Stimulated activated CD4-positive, alpha-beta T cell treated with anti-CD3 and anti-CD28 coated beads, Interleukin-15, amount 100 ng/mL, for 48 hours (primary cell): Measurements from ENCODE around the gene PSG4.
"Not testable (repeated sequence)": the region's sequence is repeated elsewhere in the genome, so short reads cannot be mapped to it uniquely, and the experiment has no call there.

Experiments used
- DNase-seq, 2 donors: peaks; one replicate each; pipeline ENCODE4 v3.0.0-alpha.2; 2020; ENCODE audit warnings: low read depth in 2 of 2

The PSG4 gene

DNA sequence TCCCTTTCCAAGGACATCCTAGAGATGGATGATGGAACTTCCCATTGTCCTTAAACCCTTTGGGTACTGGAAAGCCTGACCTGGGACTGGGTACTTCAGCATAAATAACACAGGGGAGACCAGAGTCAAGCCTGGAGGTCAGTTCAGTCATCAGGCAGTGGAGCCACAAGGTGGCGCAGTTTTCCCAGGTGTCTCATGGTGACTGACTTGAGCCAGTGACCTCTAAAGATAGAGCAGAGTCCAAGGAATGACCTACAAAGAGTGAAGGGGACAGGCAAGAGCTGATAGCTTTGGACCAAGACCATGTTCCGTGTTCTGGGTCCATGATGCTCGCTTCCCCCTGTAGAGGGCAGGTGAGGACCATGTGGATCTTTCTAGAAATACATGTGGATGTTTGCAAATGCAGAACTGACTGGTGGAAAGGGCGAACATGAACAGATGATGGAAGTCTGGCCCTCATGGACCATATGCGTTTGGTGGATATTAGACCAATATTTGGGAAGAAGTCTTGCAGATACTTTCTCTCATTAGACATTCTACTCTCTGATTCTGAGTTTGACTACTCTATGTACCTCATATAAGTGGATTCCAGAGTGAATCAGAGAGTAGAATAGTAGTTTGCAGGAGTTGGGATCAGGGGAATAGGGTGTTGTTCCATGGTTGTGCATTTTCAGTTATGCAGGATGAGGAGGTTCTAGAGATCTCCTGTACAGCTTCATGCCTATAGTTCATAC is 6.6 kb downstream of the PSG4 start:
- not testable (repeated sequence) for DNase-seq

DNA sequence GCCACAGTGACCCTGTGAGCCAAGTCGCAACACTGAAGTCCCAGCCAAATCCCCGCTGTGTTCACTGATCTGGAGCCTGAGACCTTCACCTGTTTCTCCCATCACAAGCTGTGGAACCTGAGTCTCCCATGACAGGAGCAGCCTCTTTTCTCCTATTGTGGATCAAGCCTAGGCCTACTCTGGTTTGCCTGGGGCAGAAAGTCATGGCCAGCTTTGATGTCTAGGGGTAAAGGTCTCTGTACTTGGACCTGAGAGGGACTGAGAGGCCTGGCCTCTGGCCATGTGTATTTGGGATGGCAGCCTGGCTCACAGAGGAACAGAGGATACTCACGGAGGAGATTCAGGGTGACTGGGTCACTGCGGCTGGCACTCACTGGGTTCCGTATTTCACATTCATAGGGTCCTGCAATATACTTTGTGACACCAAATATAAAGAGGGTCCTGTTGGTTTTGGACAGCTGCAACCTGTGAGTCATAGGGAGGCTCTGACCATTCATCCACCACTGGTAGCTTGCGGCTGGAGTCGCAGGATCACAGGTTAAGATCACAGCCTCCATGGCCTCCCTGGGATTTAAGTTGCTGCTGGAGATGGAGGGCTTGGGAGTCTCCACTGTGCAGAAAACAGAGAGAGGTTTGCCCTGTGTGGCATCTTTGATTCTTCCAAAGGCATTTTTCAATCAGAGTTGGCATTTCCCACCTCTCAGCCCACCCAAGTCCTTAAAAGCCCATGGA is 7.6 kb downstream of the PSG4 start:
- DNase-seq: not testable (repeated sequence)

GRCh38 chr19:43194397-43194796 is 11.0 kb downstream of the PSG4 start:
- DNase-seq: not testable (repeated sequence)

- not testable (repeated sequence) for DNase-seq
Observed at GRCh38 chr19:43192381-43193155, 12.9 kb downstream of the PSG4 start.

DNA sequence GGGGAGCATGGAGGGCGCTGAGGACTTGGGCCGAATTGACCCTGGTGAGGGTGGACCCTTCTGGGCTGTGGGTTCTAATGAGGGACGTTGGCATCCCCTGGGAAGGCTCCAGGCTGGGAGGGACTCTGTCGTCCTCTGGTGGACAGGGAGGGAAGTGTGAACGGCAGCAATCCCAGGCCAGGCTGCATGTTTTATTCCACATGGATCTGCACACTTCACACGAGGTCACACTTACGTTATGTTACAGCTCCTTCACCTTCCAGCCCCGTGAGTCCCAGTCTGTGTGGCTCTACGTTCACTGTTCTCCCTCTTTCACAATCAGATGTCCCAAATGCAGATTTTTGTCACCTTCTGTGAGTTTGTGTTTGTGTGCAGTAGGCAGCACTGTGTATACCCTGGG is 17.3 kb downstream of the PSG4 start:
- not testable (repeated sequence) for DNase-seq

DNA sequence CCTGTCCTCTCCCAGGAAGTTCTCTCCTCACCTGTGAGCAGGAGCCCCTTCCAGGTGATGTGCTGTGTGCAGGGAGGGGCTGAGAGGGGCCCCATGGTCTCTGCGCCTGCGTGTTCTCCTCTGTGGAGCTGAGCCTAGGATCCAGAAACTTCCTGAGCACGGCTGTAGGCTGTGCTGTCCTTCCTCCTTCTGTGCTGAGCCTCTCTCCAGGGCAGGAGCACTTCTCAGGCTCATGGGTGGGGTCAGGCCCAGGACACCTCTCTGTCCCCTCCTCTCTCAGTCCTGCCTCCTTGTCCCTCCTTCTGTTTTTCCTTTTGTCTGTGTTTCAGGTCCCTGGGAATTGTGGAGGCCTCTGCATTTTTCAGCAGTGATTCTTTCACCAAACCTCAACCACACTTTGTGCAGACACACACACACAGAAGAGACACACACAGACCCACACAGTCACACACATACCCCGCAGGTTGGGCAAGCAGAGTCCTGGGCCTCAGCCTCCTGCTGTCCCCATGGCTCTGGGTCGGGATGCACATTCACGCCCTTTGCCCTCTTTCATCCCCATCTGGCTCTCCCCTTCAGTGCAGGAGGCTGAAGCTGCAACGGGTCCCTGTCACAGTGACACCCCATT is 19.0 kb downstream of the PSG4 start, which contains the start of gene PSG5:
Gene PSG5, minus strand, starts transcription at position 226 of the 625 bp plus-strand sequence. Its CDS starts 131 bp downstream, at position 95.
- DNase-seq: not testable (repeated sequence)

DNA sequence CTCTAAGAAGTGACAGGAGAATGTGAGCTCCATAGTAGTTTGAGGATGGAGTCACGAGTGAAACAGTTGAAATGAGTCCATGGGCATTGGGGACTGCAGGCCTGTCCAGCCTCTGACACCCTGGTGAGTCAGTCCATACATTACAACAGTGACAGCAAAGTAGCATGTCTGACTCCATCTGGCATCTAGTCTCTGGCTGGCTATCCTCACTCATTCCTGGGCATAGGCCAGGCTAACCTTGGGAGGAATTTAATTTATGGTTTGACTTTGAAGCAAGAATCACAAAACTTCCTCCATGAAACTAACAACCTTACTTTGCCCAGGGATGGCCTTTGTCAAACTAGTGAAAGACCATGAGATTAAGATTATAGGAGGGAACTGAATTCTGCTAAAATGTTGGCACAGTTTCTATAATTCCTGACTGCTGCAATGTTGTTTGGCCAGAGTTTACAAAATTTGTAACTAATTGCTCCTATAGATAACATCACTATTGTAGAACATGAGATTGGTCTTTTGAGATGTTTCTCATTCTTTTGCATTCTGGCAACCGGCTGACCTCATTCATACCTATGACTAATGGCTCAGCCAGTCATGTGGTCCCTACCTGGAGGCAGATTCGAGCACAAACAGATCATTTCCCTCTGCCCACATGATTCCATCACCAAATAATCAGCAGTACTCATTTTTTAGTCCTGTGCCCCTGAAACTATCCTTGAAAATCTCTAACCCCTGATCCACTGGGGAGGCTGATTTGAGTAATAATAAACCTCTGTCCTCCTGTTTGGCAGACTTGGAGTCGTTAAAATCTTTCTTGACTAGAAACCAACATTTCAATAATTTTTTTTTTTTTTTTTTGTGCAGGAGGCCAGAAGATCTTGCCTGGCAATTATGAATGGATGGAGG is 23.3 kb downstream of the PSG4 start:
- not testable (repeated sequence) for DNase-seq

- not testable (repeated sequence) for DNase-seq
Observed at GRCh38 chr19:43179569-43180147, 25.8 kb downstream of the PSG4 start.

- not testable (repeated sequence) for DNase-seq
Observed at GRCh38 chr19:43178577-43178976, 26.9 kb downstream of the PSG4 start.

DNA sequence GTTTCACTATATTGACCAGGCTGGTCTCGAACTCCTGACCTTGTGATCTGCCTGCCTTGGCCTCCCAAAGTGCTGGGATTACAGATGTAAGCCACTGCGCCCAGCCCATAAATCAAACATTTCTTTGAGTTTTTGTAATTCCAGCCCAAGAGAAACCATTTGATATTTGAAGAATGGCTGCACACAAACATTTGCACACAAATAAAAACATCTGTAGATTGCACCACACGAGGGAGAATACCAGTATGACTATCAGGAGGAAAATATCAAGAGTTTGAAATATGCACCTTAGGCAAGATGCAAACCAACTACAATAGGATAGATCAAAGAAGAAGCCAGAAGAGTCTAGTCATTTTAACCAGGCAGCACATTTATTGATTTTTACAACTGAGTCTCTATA is 39.5 kb downstream of the PSG4 start:
- DNase-seq: not testable (repeated sequence)

GRCh38 chr19:43163135-43163534 is 42.3 kb downstream of the PSG4 start:
- not testable (repeated sequence) for DNase-seq

DNA sequence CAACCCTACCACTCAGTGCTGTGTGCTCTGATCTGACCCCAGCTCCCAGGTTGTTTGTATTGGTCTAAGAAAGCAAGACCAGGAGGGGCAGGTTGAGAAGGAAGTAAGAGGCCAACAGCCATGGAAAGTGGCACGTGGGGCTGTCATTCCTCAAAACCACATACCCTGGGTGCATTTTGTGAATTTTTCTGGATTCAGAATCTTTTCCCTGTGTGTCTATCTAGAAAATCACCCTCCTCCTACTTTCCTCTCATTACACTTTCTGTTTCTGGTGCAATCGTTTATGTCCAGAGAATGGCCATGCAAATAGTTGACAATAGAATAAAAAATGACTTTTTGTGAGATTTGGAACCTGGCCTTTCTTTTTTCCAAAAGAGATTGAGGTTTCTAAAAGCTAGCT is 43.2 kb downstream of the PSG4 start:
- DNase-seq: not testable (repeated sequence)

DNA sequence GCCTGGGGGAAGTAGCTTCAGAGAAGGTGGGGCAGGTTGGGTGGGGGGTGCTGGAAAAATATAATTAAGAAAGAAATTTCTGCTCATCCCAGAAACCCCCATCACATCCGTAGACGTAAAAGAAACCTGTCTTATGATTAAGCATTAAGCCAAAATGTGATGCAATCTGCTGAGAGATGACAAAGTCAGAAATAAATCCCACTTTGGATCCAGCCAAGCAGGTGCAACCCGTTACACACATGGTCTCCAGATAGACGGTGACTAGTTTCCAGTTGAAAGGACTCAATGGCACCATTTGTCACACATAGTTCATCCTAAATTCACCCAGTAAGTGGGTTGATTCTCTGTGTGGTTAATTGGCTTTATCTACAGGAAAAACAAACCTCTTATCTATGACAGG is 53.2 kb downstream of the PSG4 start:
- DNase-seq: no peak

GRCh38 chr19:43149788-43150187 is 55.6 kb downstream of the PSG4 start:
- DNase-seq: not testable (repeated sequence)

GRCh38 chr19:43148233-43148632 is 57.2 kb downstream of the PSG4 start:
- no peak for DNase-seq
